GM19438 (cell line): ENCODE results near the gene RASGRF1.
A peak's percentile ranks its signal among the peaks of the same experiment; 100 is the strongest.
"Not testable (repeated sequence)": the region's sequence is repeated elsewhere in the genome, so short reads cannot be mapped to it uniquely, and the experiment has no call there.

Source experiments
- ATAC-seq: cut with Tn5 transposase; IDR thresholded peaks from one replicate; pipeline ENCODE4 v1.9.1; 2021; ENCODE audit warnings: low read depth; ENCODE audit not compliant: unreplicated experiment

Gene RASGRF1

DNA sequence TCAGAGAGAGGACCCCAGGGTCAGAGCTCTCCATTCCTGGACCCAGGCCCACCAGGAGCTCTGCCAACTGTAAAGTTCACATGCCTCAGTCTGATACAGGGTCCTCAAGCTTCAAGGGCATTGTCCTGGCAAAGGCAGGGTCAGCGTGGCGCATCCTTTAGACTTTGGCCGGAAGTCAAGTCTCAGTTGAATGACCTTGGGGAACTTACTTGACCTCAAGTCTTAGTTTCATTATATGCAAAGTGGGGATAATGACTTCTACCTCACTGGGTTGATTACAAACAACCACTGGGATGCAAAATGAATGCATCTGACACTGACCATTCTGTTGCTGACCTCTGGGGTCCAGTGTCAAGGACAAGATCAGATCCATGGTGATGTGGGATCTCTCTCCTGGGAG is 75.2 kb downstream of the RASGRF1 start:
- peak; percentile 63 for ATAC-seq

DNA sequence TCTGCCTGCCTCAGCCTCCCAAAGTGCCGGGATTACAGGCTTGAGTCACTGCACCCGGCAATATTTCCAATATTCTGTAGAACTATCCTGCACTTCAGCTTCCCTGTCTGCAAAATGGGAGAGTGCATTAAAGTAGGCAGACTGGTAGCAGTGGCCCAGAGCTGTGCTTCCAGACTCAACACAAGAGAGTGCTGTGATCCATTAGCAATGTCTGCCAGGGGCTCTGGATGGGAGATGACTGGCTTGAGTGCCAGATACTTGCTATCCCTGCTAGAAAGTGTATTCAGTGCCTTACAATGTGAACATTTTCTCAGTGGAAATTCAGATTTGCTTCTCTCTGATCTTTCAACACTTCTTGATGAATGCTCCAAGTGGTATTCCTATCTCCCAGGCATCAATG is 80.3 kb downstream of the RASGRF1 start:
- no peak for ATAC-seq

DNA sequence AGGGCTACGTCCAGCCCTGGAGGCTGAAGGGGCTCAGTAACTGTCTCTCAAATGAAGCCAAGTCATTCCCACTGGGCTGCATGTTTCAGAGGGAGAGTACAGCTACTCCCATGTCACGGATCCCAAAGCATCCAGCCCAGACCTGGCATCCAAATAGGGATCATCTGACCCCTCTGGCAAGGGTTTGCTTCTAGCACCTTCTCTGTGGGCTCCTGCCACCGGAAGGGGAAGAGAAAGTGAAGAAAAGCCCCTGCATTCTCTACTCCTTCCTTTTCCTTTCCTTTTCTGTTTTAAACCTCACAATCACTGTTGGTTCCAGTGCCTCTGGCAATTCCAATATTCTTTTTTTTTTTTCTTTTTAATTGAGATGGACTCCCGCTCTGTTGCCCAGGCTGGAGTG is 81.2 kb downstream of the RASGRF1 start:
- ATAC-seq: no peak

DNA sequence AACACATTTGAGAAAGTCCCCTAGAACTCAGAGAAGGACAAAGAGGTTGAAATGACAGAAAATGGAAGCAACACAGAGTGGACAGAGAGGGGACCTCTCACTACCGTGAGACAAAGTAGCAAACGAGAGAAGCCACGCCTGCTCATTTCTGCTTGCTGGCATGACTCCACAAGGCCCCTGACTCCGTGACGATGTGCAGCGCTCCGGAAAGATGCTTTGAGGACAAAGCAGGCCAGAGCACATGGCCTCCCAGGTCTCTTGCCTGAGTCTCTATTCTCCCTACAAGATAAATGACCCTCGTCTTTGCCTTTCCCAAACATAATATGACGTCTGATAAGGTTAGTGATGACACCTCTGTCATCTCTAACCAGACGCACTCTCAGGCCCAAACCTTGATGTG is 81.9 kb downstream of the RASGRF1 start:
- no peak for ATAC-seq

DNA sequence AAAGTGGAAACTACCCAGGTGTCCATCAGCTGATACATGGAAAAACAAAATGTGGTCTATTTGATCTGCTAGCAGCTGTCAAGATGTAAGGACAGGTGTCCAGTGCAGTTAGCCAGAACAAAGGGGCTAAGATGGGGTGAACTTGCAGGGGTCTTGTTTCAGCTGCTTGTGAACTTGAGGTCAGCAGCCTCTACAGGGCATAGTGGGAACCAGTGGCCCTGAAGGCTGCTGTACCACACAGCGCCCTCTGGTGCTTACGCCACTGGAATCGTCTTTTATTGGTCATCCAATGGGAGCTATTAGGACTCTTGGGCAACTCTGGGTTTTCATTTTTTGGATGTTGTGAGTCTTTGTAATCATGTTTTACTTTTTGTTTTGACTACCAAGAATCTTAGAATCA is 83.5 kb downstream of the RASGRF1 start:
- no peak for ATAC-seq

DNA sequence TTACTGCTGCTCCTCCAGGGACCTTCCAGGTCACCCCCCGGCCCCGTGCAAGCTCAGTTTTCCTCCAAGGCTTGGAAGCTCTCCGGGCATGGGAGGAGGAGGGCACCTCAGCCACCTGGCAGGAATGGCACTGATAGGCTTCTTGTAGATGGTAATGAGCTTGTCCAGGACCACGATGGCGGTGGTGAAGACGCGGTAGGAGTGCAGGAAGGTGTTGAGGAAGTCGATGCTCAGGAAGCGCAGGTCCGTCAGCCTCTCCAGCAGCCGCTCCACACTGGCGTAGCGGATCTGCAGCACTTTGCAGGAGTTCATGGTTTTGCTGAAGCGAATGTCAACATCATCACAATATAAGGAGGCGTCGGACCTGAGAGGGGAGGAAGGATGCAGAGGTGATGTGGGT is 84.5 kb downstream of the RASGRF1 start:
- no peak for ATAC-seq

DNA sequence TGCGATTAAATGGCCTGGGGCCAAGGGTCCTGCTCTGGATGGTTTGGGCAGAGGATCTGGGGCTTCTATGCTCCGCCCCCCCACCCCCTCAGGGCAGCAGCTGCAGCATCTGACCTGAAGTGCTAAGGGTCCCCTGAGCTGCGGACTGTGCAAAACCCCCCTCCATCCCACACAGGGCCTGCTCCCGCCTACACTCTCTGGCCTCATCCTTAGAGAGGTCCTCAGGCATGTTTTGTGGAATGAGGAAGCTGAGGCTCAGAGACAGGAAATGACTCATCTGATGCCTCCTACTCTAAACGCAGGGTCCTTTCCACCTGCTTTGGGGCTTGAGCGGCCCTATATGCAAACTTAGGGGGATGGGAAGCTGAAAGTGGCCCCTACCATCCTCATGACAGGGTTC is 86.2 kb downstream of the RASGRF1 start:
- ATAC-seq: peak; percentile 74

DNA sequence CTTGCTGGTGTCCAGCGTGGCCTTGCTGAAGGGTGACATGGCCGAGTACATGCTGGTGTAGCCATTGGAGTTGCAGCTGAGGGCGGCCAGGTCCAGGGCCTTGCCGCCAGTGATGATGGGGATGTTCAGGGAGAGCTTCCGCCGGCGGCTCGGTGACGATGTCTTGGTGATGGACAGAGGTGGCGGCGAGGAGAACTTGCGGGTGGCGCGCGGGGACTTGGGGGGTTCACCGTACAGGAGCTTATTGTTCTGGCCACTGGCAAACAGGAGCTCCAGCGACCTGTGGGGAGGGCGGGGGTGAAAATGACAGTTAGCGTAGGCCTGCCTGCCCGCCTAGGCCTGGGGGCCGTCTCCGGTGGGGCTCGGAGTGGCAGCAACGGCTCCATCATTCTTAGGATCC is 86.7 kb downstream of the RASGRF1 start:
- ATAC-seq: peak; percentile 26

DNA sequence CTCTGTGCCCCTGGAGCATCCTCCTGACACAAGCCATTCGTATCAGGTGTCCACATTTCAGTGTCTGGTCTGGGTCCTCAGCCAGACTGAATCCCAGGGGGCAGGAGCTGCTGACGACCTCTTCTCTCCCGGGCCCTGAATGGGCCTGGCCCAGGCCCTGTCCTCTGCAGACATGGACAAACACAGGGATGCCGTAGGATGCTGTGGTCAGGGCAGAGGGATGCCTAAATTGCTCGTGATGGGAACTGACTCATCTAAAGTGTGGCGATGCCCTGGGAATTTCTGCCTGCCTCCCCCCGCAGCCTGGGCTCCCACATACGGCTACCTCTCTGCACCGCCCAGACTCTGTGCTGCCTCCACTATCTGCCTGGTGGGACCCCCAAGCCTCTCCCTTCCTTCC is 87.3 kb downstream of the RASGRF1 start:
- no peak for ATAC-seq

DNA sequence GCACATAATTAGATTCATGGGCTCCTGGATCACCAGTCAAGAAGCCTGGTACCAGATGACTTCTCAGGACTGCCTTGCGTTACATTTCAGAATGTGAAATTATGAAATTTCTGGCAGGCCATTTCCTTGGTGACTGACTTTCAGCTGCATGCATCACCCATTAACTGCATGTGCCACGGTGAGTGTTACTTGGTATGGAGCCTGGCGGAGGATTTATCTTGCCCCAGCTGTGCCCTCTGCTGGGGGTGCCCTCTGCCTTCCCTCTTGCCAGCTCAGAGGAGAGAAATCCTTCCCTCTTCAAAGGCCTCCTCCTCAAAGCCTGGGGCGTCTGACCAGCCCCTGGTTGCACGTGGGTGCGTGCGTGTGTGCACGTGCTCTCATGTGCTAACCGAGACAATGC is 88.0 kb downstream of the RASGRF1 start:
- ATAC-seq: no peak

DNA sequence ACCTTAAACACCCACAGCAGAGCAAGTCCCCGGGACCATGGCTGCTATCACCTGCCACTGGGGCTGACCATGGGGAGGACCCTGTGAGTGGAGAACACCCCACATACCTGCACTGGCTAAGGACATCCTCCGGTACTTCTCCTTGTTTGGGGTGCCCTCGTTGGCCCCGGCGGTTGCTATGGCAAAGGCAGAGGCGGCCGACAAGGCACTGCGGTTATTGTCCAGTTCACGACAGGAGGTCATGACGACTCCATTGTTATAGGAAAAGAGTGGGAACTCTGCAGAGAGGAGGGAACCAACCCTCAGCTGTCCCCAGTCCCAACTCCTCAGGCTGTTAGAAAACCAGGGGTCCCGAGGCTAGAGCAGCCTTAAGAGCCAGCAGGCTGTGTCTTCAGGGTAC is 90.9 kb downstream of the RASGRF1 start:
- ATAC-seq: no peak

DNA sequence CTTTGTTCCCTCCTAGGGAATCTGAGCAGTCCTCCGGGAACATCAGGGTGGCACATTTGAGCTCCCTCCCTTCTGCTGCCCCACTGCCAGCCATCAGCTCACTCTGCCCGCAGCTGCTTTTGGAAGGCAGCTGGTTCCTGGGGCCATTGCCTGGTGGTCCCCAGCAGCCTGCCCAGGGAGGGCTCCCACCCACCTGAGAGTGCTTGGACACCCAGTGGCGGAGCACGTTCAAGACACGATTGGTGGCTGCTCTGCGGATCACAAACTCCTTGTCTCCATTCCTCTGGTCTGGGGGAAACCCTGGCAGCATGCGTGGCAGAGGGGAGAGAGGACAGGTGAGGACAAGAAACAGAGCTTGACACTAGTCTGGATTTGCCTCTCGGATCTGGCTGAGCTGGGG is 92.1 kb downstream of the RASGRF1 start:
- no peak for ATAC-seq

DNA sequence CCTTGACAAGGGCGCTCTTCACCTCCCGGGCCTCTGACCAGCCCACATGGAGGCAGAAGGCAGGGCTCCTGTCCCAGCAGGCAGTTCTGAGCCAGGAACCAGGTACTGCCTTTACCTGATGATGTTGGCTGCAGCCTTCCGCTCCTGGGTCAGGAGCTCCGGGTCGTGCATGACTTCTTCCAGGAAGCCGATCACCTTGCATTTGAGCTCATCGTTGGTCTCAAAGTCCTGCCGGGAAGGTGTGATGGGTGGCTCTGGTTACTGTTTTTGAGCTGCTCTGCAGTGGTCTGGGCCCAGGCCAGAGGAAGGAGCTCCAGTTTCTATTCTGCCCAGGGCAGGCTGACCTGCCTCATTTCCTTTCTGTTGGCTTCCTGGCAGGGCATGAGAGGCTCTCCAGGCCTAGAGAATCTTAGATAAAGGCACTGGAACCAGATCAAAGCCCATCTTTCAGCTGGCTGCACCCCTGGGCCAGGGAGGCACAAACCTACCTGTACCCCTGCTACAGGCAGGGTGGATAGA is 92.5 kb downstream of the RASGRF1 start:
- no peak for ATAC-seq

DNA sequence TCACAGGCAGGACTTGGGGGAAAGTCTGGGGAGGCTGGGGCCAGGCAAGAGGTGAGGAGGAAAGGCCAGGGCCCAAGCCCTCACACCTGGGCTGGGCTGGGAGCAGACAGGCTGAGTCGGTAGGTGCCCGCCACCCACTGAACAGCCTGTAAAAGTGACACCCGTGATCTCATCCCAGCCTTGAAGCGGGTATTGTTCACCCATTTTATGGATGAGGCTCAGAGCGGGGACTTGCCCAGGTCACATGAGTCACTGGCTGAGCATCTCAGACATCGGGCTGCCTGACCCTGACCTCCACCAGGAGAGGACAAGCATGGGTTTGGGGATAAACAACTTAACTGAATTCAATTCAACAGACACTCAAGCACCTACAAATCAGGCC is 93.7 kb downstream of the RASGRF1 start:
- ATAC-seq: no peak

DNA sequence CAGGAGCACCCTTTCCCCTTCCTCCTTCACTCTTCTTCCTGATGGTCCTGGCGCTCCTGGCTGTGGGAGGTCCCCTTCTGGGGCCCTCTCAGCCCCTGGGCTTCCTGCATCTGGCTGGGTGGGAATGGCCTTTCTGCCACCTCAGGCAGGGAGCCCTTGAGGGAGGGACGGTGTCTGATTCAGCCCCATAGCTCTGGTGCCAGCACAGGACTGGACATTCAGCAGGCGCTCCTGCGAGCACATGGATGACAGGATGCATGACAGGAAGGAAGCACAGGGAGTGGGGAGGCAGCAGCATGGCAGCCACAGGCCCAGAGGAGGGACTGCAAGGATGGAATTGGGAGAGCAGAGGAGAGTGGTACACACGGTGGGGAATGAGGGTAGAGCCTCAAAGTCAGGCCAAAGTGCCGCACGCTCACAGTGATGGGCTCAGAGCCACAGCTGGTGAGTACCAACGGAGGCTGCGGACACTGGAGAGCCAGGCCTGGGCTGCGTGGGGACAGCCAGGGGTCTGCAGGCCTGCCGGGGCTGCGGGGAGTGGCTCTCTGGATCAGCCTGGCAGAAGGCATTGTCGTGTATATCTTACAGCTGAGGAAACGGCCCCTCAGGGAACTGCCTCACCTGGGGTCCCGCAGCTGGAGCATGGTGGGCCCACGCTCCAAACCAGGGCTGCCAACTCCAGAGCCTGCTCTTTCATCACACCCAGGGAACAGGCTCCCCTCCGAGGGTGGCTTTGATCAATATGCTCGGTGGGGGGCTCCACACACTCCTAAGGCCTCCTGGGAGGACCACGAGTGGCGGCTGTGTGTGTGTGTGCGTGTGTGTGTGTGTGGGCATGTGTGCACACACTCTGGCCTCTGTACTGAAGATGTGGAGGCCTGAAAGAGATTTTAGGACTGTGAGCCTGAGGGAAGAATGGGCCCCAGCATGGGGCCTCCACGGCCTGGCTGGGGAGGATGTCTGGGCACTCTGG is 94.4 kb downstream of the RASGRF1 start:
- no peak for ATAC-seq

DNA sequence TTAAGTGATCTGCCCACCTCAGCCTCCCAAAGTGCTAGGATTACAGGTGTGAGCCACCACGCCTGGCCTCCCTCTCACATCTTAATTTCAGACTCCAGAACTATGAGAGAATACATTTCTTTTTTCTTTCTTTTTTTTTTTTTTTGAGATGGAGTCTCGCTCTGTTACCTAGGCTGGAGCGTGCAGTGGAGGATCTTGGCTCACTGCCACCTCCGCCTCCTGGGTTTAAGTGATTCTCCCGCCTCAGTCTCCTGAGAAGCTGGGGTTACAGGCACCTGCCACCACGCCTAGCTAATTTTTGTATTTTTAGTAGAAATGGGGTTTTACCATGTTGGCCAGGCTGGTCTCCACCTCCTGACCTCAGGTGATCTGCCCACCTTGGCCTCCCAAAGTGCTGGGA is 95.4 kb downstream of the RASGRF1 start:
- ATAC-seq: not testable (repeated sequence)

DNA sequence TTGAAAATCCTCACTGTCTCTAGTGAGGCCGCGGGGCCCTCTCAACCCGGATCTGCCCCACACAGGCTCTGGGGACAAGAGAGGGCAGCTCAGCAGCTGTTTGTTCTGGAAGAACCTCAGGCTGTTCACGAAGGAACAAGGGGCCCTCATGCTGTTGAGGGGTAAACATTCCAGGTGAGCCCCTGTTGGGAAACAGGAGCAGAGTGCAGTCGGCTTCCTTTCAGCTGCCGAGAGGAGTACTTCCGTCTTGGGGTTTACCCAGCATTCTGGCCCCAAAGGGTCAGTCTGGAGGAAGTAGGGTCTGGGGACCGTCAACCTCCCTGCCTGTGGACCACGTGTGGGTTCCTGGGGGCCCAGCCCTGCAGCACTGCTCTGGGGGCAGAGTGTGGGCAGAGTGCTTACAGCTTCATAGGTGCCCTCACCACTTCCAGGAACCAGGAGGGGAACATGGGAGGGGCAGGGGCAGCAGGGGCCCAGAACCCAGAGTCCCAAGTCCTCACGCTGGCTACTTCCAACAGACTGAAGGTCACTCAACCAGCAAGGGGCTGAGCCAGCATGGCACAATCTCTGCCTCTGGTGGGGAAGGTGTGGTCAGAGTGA is 96.5 kb downstream of the RASGRF1 start:
- no peak for ATAC-seq

DNA sequence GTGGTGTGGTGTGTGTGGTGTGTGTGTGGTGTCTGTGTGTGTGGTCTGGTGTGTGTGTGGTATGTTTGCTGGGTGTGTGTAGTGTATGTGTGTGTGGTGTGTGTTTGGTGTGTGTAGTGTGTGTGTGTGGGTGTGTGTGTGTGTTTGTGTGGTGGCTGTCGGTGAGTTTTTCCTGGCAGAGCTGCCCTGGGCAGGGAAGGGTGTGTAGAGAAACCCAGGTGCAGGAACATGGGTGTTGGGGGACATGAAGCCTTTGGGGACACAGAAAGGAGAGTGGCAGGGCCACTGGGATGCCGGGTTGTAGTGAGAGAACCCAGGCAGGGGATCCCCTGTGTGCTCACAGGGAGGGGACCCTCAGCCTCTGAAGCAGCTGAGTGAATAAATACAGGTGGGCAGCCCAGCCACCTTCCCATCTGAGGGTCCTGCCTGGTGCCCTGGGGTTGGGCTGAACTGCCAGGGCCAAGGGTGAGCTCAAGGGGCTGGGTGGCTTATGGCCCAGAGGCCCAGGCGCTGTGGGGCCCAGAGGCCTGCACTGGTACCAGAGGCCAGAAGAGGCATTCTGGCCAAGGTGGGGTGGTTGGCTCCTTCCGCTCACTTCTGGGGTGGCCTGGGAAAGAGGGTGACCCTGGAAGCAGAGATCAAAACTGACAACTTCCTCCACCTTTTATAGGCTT is 97.2 kb downstream of the RASGRF1 start:
- ATAC-seq: no peak

DNA sequence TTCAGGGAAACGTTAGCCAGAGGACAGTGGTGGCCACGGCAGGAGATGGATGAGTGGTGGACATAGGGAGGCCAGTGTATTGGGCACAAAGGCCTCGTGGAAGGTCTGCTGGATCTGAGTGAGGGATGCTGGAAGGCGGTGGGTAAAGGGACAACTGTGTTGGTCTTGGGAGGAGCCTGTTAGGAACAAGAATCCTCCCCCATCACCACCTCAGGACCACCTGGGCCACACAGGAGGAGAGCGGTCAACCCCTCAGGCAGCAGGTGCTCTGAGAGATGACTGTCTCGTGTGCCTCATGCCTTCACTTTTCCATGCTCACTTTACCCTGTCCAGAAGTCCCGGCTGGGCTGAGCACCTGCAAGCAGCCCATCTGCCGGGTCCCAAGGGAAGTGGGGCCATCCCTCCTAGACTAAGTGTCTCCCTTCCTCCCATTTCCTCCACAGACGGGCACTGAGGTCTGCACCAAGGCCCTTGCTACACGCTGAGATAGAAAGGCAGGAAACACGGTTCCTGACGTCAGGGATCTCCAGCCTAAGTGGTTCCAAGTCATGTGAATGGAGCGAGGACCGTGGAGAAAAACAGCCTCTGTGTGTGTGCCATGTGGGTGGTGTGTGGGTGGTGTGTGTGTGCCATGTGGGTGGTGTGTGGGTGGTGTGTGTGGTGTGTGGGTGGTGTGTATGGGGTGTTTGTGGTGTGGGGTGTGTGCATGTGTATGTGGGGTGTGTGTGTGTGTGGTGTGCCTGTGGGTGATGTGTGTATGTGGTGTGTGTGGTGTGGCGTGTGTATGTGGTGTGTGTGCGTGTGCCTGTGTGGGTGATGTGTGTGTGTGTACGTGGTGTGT is 97.9 kb downstream of the RASGRF1 start:
- no peak for ATAC-seq

DNA sequence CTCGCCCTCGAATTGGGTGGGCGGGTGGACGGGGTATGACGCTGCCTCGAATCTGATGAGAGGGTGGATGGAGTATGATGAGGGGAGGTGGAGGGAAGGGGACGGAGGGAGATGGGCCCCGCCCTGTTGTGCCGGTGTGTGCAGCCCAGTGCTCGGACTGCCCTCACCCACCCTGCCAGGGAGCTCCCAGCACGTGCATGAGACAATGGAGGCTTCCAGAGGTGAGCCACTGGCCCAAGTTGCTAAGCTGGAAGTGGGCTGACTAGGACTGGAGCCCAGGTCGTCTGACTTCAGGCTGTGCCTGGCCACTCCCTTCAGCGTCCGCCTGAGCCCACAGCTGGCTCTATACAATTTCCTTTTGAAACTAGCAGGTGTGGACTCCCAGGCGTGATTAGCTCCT is 98.7 kb downstream of the RASGRF1 start:
- no peak for ATAC-seq
